HepG2 (cell line): ENCODE results near the gene POLN.

Source experiments
- HOMEZ ChIP-seq: IDR thresholded peaks from 2 replicates; pipeline ENCODE4 v1.6.1; 2016; ENCODE audit warnings: low read depth
- NR2F2 ChIP-seq: IDR thresholded peaks from 2 replicates; pipeline ENCODE4 v1.6.1; 2012; ENCODE audit warnings: low read depth, inconsistent platforms, borderline replicate concordance
- ZBTB20 ChIP-seq: sonication (generic); formaldehyde crosslinking; IDR thresholded peaks from 2 replicates; pipeline ENCODE4 v1.8.1; 2023; ENCODE audit warnings: missing genetic modification reagents, low read depth, mild to moderate bottlenecking, borderline replicate concordance
- ZFX ChIP-seq: sonication (generic); formaldehyde crosslinking; IDR thresholded peaks from 2 replicates; pipeline ENCODE4 v1.4.0; 2020; ENCODE audit warnings: mild to moderate bottlenecking, low read depth, missing genetic modification reagents, moderate library complexity
- ZNF619 ChIP-seq: sonication (generic); formaldehyde crosslinking; IDR thresholded peaks from 2 replicates; pipeline ENCODE4 v1.4.0; 2020; ENCODE audit warnings: mild to moderate bottlenecking, missing genetic modification reagents

- TF ChIP-seq ZNF619 (CRISPR knock-in tag) (no peak), NR2F2 (no peak), HOMEZ (CRISPR knock-in tag) (no peak), ZBTB20 (no peak), ZFX (CRISPR knock-in tag) (no peak)
Measured at GRCh38 chr4:2168469-2169319, 73.2 kb downstream of the POLN start.
